Measurements from ENCODE around the gene MMAB. TPM values are rescaled to one million over a fixed set of nuclear protein-coding genes. Genes with fewer than 3 reads are reported as not detected.
A peak's percentile ranks its signal among the peaks of the same experiment; 100 is the strongest.

The MMAB gene
- total RNA-seq, 4 donors from 2014 or later, result 45.2 to 59.5 (median 52.3) TPM

- no peak overlapping the region for H3K4me3 ChIP-seq
- intact Hi-C loops (cut with DNase I), result loop anchor here (5.0 kb wide), 1 partner anchor 173 kb away; no protein-coding TSS in a partner anchor
- DNase-seq, result no peak
- H3K27me3 ChIP-seq, result peaks cover 0 to 22% (median 0%) of the 10 kb centered on the region in 4 donors
- TF ChIP-seq CTCF (IDR thresholded peaks at IDR 0.05) (no peak), POLR2A (IDR thresholded peaks at IDR 0.05) (no peak)
- H3K4me1 ChIP-seq, result peaks cover 7 to 11% (median 7%) of the 10 kb centered on the region in 3 donors
- peaks cover 4 to 33% (median 4%) of the 10 kb centered on the region in 3 donors for H3K36me3 ChIP-seq
- 81 to 88% methylated on average over 5 to 7 of the region's 7 CpGs for WGBS, 2 donors
- H3K9me3 ChIP-seq, result no peaks in the 10 kb centered on the region
- H3K27ac ChIP-seq, result no peak overlapping the region
These were observed 25.8 kb upstream of the MMAB start for GRCh38 chr12:109599087-109599486.

GRCh38 chr12:109598428-109598854 lies 25.1 kb upstream of the MMAB start:
- 71 to 88% methylated on average over 1 to 11 of the region's 11 CpGs for WGBS, 2 donors

GRCh38 chr12:109597795-109598427 lies 24.6 kb upstream of the MMAB start:
- WGBS, 2 donors, result 41 to 42% methylated on average over 18 to 27 of the region's 27 CpGs
- Histone ChIP-seq H3K27ac (no peak overlapping the region), H3K4me1 (peaks cover 7 to 11% (median 7%) of the 10 kb centered on the region in 3 donors), H3K4me3 (no peak overlapping the region), H3K9me3 (no peaks in the 10 kb centered on the region), H3K36me3 (peaks cover 4 to 45% (median 4%) of the 10 kb centered on the region in 3 donors), H3K27me3 (peaks cover 0 to 13% (median 0%) of the 10 kb centered on the region in 4 donors)
- TF ChIP-seq POLR2A (IDR thresholded peaks at IDR 0.05) (no peak), CTCF (IDR thresholded peaks at IDR 0.05) (peak; percentile 90 to 97 (median 94))
- DNase-seq, result no peak
- intact Hi-C loops (cut with DNase I), result loop anchor here (5.0 kb wide), 1 partner anchor 174 kb away; no protein-coding TSS in a partner anchor

More at GRCh38 chr12:109598428-109598854, 25.1 kb upstream of the MMAB start:
- Histone ChIP-seq H3K36me3 (peaks cover 4 to 39% (median 4%) of the 10 kb centered on the region in 3 donors), H3K27ac (no peak overlapping the region), H3K27me3 (peaks cover 0 to 16% (median 0%) of the 10 kb centered on the region in 4 donors), H3K4me1 (peaks cover 7 to 11% (median 7%) of the 10 kb centered on the region in 3 donors), H3K4me3 (no peak overlapping the region), H3K9me3 (no peaks in the 10 kb centered on the region)
- intact Hi-C loops (cut with DNase I), result loop anchor here (5.0 kb wide), 1 partner anchor 174 kb away; no protein-coding TSS in a partner anchor
- no peak for TF ChIP-seq POLR2A (IDR thresholded peaks at IDR 0.05)
- no peak for TF ChIP-seq CTCF (IDR thresholded peaks at IDR 0.05)
- no peak for DNase-seq

- Histone ChIP-seq H3K9me3 (no peaks in the 10 kb centered on the region), H3K27me3 (peaks cover 0 to 8% (median 0%) of the 10 kb centered on the region in 4 donors), H3K27ac (no peak overlapping the region), H3K4me3 (no peak overlapping the region), H3K36me3 (peaks cover 4 to 50% (median 4%) of the 10 kb centered on the region in 3 donors), H3K4me1 (peaks cover 7 to 11% (median 7%) of the 10 kb centered on the region in 3 donors)
- DNase-seq, result no peak
- WGBS, 2 donors, result 0 to 80% methylated on average over 1 to 2 of the region's 11 CpGs
- intact Hi-C loops (cut with DNase I), result loop anchor here (5.0 kb wide), 1 partner anchor 175 kb away; no protein-coding TSS in a partner anchor
- TF ChIP-seq POLR2A (IDR thresholded peaks at IDR 0.05) (no peak), CTCF (IDR thresholded peaks at IDR 0.05) (no peak)
These were observed 24.1 kb upstream of the MMAB start for GRCh38 chr12:109597414-109597794.
